ENCODE results near the gene SMG9. TPM values are rescaled to one million over a fixed set of nuclear protein-coding genes. Genes with fewer than 3 reads are reported as not detected.

Gene SMG9
- total and polyA plus RNA-seq, 2 of the 13 experiments (the other 11 are each of a cell fraction or from before 2014, with no cell fraction given) = 16.1 to 18.7 TPM

DNA sequence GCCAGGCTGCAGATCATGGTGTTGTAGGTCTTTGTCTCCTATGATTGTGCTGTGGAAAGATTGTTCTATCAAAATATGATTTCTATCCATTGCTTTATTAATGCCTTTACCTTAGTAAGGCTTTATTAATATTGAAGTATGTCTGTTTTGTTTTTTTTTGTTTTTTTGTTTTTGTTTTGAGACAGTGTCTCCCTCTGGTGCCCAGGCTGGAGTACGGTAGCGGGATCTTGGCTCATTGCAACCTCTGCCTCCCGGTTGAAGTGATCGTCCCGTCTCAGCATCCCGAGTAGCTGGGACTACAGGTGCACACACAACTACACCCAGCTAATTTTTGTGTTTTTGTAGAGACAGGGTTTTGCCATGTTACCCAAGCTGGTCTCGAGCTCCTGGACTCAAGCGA, 31.2 kb downstream of the SMG9 start:
- in situ Hi-C loops (cut with HindIII; ENCODE audit: extremely low pct_ligation_motif_present, low pct_unique_long_range_greater_than_20kb) = no loop called here
- no peaks in the 10 kb centered on the region for H4K20me1 ChIP-seq (ENCODE audit: insufficient read depth, low read length)
- H3K27ac ChIP-seq (ENCODE audit: extremely low read length, insufficient read depth, low read length) = no peak overlapping the region
- no peaks in the 10 kb centered on the region for H3K79me2 ChIP-seq (ENCODE audit: insufficient read depth, low read length)
- H2AFZ ChIP-seq (ENCODE audit: low read length) = no peak overlapping the region
- DNase-seq (ENCODE audit: low spot score) (no peak), ATAC-seq (no peak), FAIRE-seq (no peak)
- 32% methylated on average over 8 of the region's 8 CpGs for WGBS (ENCODE audit: low lambda C conversion rate)
- intact Hi-C loops (cut with micrococcal nuclease; ENCODE audit: unreplicated experiment) = no loop called here
- peaks cover 1 to 5% of the 10 kb centered on the region in 2 experiments; a peak in 2 of 5 replicates for H3K27me3 ChIP-seq (ENCODE audit: control insufficient read depth in 1 of 2, insufficient read depth in 2 of 2, low read length in 2 of 2)
- peak; percentile 30 for TF ChIP-seq STAG1 (CRISPR knock-in tag; IDR thresholded peaks at IDR 0.05)
- TF ChIP-seq, protein P1, sequence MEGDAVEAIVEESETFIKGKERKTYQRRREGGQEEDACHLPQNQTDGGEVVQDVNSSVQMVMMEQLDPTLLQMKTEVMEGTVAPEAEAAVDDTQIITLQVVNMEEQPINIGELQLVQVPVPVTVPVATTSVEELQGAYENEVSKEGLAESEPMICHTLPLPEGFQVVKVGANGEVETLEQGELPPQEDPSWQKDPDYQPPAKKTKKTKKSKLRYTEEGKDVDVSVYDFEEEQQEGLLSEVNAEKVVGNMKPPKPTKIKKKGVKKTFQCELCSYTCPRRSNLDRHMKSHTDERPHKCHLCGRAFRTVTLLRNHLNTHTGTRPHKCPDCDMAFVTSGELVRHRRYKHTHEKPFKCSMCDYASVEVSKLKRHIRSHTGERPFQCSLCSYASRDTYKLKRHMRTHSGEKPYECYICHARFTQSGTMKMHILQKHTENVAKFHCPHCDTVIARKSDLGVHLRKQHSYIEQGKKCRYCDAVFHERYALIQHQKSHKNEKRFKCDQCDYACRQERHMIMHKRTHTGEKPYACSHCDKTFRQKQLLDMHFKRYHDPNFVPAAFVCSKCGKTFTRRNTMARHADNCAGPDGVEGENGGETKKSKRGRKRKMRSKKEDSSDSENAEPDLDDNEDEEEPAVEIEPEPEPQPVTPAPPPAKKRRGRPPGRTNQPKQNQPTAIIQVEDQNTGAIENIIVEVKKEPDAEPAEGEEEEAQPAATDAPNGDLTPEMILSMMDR (CRISPR knock-in tag; IDR thresholded peaks at IDR 0.05) = peak; percentile 11; the same call in 1 of the 2 replicates
- TF ChIP-seq ZNF816 (CRISPR knock-in tag; IDR thresholded peaks at IDR 0.05; ENCODE audit: borderline replicate concordance) = no peak
- TF ChIP-seq ZBTB33 (CRISPR knock-in tag; IDR thresholded peaks at IDR 0.05) = 0 out of 2 replicates have a peak, but pooled peaks have one; percentile 29
- no peak for TF ChIP-seq MEIS1 (CRISPR knock-in tag; IDR thresholded peaks at IDR 0.05; ENCODE audit: borderline replicate concordance)
- no TSS peak for BruUV-seq (replicated peaks)
- no peak overlapping the region for H3K4me2 ChIP-seq (ENCODE audit: low read depth, low read length)
- peaks cover under 1% of the 10 kb centered on the region in 2 experiments; a peak in 2 of 5 replicates for H3K36me3 ChIP-seq (replicated peaks in 1 of 2; ENCODE audit: control insufficient read depth in 1 of 2, insufficient read depth in 2 of 2, low read length in 2 of 2)
- H3K9ac ChIP-seq (ENCODE audit: insufficient read depth, low read depth, low read length) = no peak overlapping the region
- POLR2A ChIA-PET = no interaction called here
- no peaks in the 10 kb centered on the region for H3K9me3 ChIP-seq (ENCODE audit: low read length)
- CTCF ChIA-PET (ENCODE audit: low intra/inter-chr PET ratio, low total read pairs) = no interaction called here
- no peaks in the 10 kb centered on the region for H3K4me1 ChIP-seq (ENCODE audit: insufficient read depth, low read length)
- no peak overlapping the region for H3K4me3 ChIP-seq (replicated peaks in 1 of 3; ENCODE audit: insufficient read depth in 1 of 3, low read depth in 2 of 3, low read length in 3 of 3)

All from HepG2 (cell line).